Fibroblast of lung (primary cell): Measurements from ENCODE around the gene CIDEC. TPM values are rescaled to one million over a fixed set of nuclear protein-coding genes. Genes with fewer than 3 reads are reported as not detected.

ENCODE experiments used
- DNase-seq, 2 donors: peaks; one replicate each; pipeline versions ENCODE4 v3.0.0 to v3.0.0-alpha.2; 2010; ENCODE audit warnings: low read depth in 2 of 2
- H2AFZ ChIP-seq: 2 replicates; pipeline ENCODE4 v1.5.1; 2012; ENCODE audit warnings: low read length, control low read depth, inconsistent platforms
- H3K27ac ChIP-seq: 2 replicates; pipeline ENCODE4 v1.5.1; 2011; ENCODE audit warnings: low read length, control low read depth; ENCODE audit not compliant: insufficient read depth
- H3K27me3 ChIP-seq: 2 replicates; pipeline ENCODE4 v1.5.1; 2011; ENCODE audit warnings: mild to moderate bottlenecking, low read length; ENCODE audit not compliant: control insufficient read depth, insufficient read depth
- H3K36me3 ChIP-seq: 2 replicates; pipeline ENCODE4 v1.5.1; 2011; ENCODE audit warnings: low read length; ENCODE audit not compliant: control insufficient read depth, insufficient read depth
- H3K4me1 ChIP-seq: 2 replicates; pipeline ENCODE4 v1.5.1; 2011; ENCODE audit warnings: low read length; ENCODE audit not compliant: control insufficient read depth, insufficient read depth; ENCODE audit errors: extremely low read depth
- H3K4me2 ChIP-seq: 2 replicates; pipeline ENCODE4 v1.5.1; 2011; ENCODE audit warnings: low read length, control low read depth; ENCODE audit not compliant: insufficient read depth; ENCODE audit errors: extremely low read depth
- H3K4me3 ChIP-seq, 4 experiments: fragments of 200-600 bp in 1 of 4; sonication (generic) in 1 of 4; replicated peaks in 1 of 4; 2 replicates each; pipeline ENCODE4 v1.5.1; 2011 to 2016; ENCODE audit warnings: low read length in 4 of 4, low read depth in 3 of 4, mild to moderate bottlenecking in 3 of 4, control low read depth in 2 of 4, inconsistent platforms in 1 of 4, mixed read lengths in 1 of 4; ENCODE audit not compliant: insufficient read depth in 1 of 4; ENCODE audit errors: control extremely low read depth in 1 of 4
- H3K79me2 ChIP-seq: 2 replicates; pipeline ENCODE4 v1.5.1; 2012; ENCODE audit warnings: mild to moderate bottlenecking, low read length, inconsistent platforms; ENCODE audit not compliant: control insufficient read depth, insufficient read depth
- H3K9ac ChIP-seq: 2 replicates; pipeline ENCODE4 v1.5.1; 2011; ENCODE audit warnings: mild to moderate bottlenecking, low read length, control low read depth; ENCODE audit not compliant: insufficient read depth
- H3K9me3 ChIP-seq: 2 replicates; pipeline ENCODE4 v1.5.1; 2012; ENCODE audit warnings: low read depth, low read length; ENCODE audit not compliant: control insufficient read depth, insufficient read depth
- H4K20me1 ChIP-seq: 2 replicates; pipeline ENCODE4 v1.5.1; 2011; ENCODE audit warnings: low read length; ENCODE audit not compliant: control insufficient read depth, insufficient read depth; ENCODE audit errors: extremely low read depth
- CTCF ChIP-seq, 2 donors: IDR thresholded peaks in 1 of 2; conservative IDR thresholded peaks in 1 of 2; 1 replicate in 1 of 2; 2 replicates in 1 of 2; pipeline ENCODE4 v1.5.1; 2011 to 2012; ENCODE audit warnings: low read length in 2 of 2, control low read depth in 1 of 2, inconsistent platforms in 1 of 2, low read depth in 1 of 2, mild to moderate bottlenecking in 1 of 2
- EZH2 ChIP-seq: IDR thresholded peaks from 2 replicates; pipeline ENCODE4 v1.5.1; 2012; ENCODE audit warnings: low read length, control low read depth, mild to moderate bottlenecking; ENCODE audit errors: missing control alignments
- polyA plus RNA-seq, 2 donors: library from polyadenylated mRNA; depleted of rRNA in 1 of 2; stranded (reverse) in 1 of 2; unstranded in 1 of 2; fragments of >200 nt; gene quantifications; 2 replicates each; pipeline ENCODE4 v1.2.1, GENCODE V29; 2011 to 2012; ENCODE audit warnings: missing spikeins in 1 of 2
- total RNA-seq: library from RNA; depleted of rRNA; stranded (reverse); fragments of >200 nt; gene quantifications from 2 replicates; pipeline ENCODE4 v1.2.1, GENCODE V29; 2014

CIDEC gene
- total and polyA plus RNA-seq, 2 donors (not counting 1 experiment from before 2014, with no cell fraction given), result 0.08 to 0.17 TPM

DNA sequence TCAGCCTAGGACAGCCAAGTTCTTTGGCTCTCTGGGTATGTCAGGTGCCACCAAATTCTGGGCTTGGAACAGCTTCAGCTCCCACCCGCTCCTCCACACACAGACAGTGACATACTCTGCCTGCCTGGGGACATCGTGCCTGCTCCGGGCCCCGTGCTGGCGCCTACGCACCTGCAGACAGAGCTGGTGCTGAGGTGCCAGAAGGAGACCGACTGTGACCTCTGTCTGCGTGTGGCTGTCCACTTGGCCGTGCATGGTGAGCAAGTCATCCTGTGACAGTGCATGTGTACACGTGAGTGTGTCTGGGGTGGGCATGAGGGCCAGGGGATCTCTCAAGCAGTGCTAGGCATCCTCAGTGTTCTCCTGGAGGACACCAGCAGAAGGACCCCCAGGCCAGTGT is 37.8 kb upstream of the CIDEC start:
- no peaks in the 10 kb centered on the region for H3K27me3 ChIP-seq
- H3K4me2 ChIP-seq, result peak overlapping the region; percentile 99
- peaks cover 4% of the 10 kb centered on the region for H3K79me2 ChIP-seq
- H2AFZ ChIP-seq, result no peak overlapping the region
- H3K9ac ChIP-seq, result no peak overlapping the region
- peak overlapping the region; percentile 59 to 68 (median 64) for H3K4me3 ChIP-seq
- DNase-seq, result no peak
- H3K36me3 ChIP-seq, result peaks cover 3% of the 10 kb centered on the region
- H3K9me3 ChIP-seq, result no peaks in the 10 kb centered on the region
- H3K27ac ChIP-seq, result peak overlapping the region; percentile 80
- H3K4me1 ChIP-seq, result peaks cover 13% of the 10 kb centered on the region
- TF ChIP-seq EZH2 (no peak), CTCF (conservative IDR thresholded peaks at IDR 0.05 in 1 of 2, IDR thresholded peaks at IDR 0.05 in 1 of 2; ENCODE audit: low read depth in 1 of 2, low read length in 2 of 2) (no peak)
- H4K20me1 ChIP-seq, result no peaks in the 10 kb centered on the region

- H3K9me3 ChIP-seq, result no peaks in the 10 kb centered on the region
- H3K27ac ChIP-seq, result peak within 1 kb of the TSS; percentile 96
- peaks cover 4% of the 10 kb centered on the region for H3K79me2 ChIP-seq
- H3K4me2 ChIP-seq, result peak within 1 kb of the TSS; percentile 99
- peak within 1 kb of the TSS; percentile 59 to 68 (median 64) for H3K4me3 ChIP-seq
- peaks cover 3% of the 10 kb centered on the region for H3K36me3 ChIP-seq
- no peaks in the 10 kb centered on the region for H4K20me1 ChIP-seq
- TF ChIP-seq CTCF (conservative IDR thresholded peaks at IDR 0.05 in 1 of 2, IDR thresholded peaks at IDR 0.05 in 1 of 2; ENCODE audit: low read depth in 1 of 2, low read length in 2 of 2), result no peak
- TF ChIP-seq EZH2, result no peak
- peak; percentile 82 to 86 for DNase-seq
- H3K27me3 ChIP-seq, result no peaks in the 10 kb centered on the region
- peak within 1 kb of the TSS; percentile 69 for H3K9ac ChIP-seq
- peaks cover 13% of the 10 kb centered on the region for H3K4me1 ChIP-seq
- peak within 1 kb of the TSS; percentile 55 for H2AFZ ChIP-seq
Measured at GRCh38 chr3:9916734-9917680, 37.0 kb upstream of the CIDEC start, which contains the start of gene IL17RC. Gene IL17RC (plus strand): TSS chr3:9917098. CDS start chr3:9917316, 218 bp downstream.

DNA sequence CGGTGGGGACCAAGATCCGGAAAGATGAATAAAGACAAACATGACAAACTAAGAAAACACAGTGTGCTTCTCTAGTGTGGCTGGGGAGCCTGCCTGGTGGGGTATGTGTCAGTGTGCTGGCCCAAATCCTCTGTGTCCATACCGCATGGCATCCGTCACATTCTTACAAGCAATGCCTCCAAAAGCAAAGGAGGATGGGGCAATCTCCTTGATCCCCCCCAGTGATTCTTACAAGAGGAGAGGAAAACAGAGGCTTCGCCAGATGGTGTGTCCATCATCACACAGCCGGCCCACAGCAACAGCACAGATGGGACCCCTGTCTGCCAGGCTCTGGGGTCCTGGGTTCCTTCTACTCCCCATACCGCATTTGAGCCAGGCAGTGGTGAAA is 36.3 kb upstream of the CIDEC start:
- H3K27ac ChIP-seq, result peak overlapping the region; percentile 96
- no peaks in the 10 kb centered on the region for H3K27me3 ChIP-seq
- peak overlapping the region; percentile 30 for H3K9ac ChIP-seq
- peaks cover 3% of the 10 kb centered on the region for H3K36me3 ChIP-seq
- peak; percentile 26 to 43 for DNase-seq
- H3K9me3 ChIP-seq, result no peaks in the 10 kb centered on the region
- peaks cover 13% of the 10 kb centered on the region for H3K4me1 ChIP-seq
- peak overlapping the region; percentile 55 for H2AFZ ChIP-seq
- TF ChIP-seq EZH2 (no peak), CTCF (conservative IDR thresholded peaks at IDR 0.05 in 1 of 2, IDR thresholded peaks at IDR 0.05 in 1 of 2; ENCODE audit: low read depth in 1 of 2, low read length in 2 of 2) (no peak)
- peaks cover 4% of the 10 kb centered on the region for H3K79me2 ChIP-seq
- peak overlapping the region; percentile 85 for H3K4me2 ChIP-seq
- H4K20me1 ChIP-seq, result no peaks in the 10 kb centered on the region
- peak overlapping the region; percentile 33 to 59 (median 44) for H3K4me3 ChIP-seq
